PC-9 (cell line): Measurements from ENCODE around the gene TSPAN14. TPM values are rescaled to one million over a fixed set of nuclear protein-coding genes. Genes with fewer than 3 reads are reported as not detected.
A peak's percentile ranks its signal among the peaks of the same experiment; 100 is the strongest.

ENCODE experiments used
- BruUV-seq: library from RNA; stranded (reverse); fragments of 400-500 nt; replicated peaks from 2 replicates; lab custom pipeline; 2021; lab: Mats Ljungman, UMichigan
- CTCF ChIA-PET: fragments of 300-600 bp; sonication (Branson Sonifier 250); formaldehyde crosslinking; loops from one replicate; lab custom pipeline; 2022; ENCODE audit warnings: antibody characterized with exemption; lab: Charles Lee
- POLR2A ChIA-PET: fragments of 300-600 bp; sonication (Branson Sonifier 250); formaldehyde crosslinking; loops from one replicate; lab custom pipeline; 2022; ENCODE audit warnings: antibody characterized with exemption; ENCODE audit not compliant: unreplicated experiment; lab: Charles Lee
- DNase-seq, 2 experiments: peaks; one replicate each; pipeline versions ENCODE4 v3.0.0 to v3.0.0-alpha.2; 2015 to 2022; ENCODE audit warnings: mixed read lengths in 1 of 2
- H2AFZ ChIP-seq: fragments of 200-600 bp; sonication (generic); 2 replicates; pipeline ENCODE4 v1.8.1; 2017; ENCODE audit warnings: antibody characterized with exemption
- H3F3A ChIP-seq: fragments of 200-600 bp; sonication (generic); 2 replicates; pipeline ENCODE4 v1.8.1; 2017; ENCODE audit warnings: antibody characterized with exemption, mild to moderate bottlenecking, low read depth; ENCODE audit not compliant: insufficient read depth
- H3K27ac ChIP-seq: fragments of 200-600 bp; sonication (generic); 2 replicates; pipeline ENCODE4 v1.6.1; 2016; ENCODE audit warnings: mixed run types
- H3K27me3 ChIP-seq: fragments of 200-600 bp; sonication (generic); 2 replicates; pipeline ENCODE4 v1.6.1; 2016; ENCODE audit warnings: low read depth, mixed run types; ENCODE audit not compliant: insufficient read depth
- H3K36me3 ChIP-seq: fragments of 200-600 bp; sonication (generic); 2 replicates; pipeline ENCODE4 v1.6.1; 2016; ENCODE audit warnings: low read depth, mixed run types
- H3K4me1 ChIP-seq: fragments of 200-600 bp; sonication (generic); replicated peaks from 2 replicates; pipeline ENCODE4 v1.6.1; 2016; ENCODE audit warnings: mixed run types; ENCODE audit not compliant: insufficient read depth
- H3K4me2 ChIP-seq: fragments of 200-600 bp; sonication (generic); 2 replicates; pipeline ENCODE4 v1.6.1; 2017; ENCODE audit warnings: mixed run types
- H3K4me3 ChIP-seq: fragments of 200-600 bp; sonication (generic); 2 replicates; pipeline ENCODE4 v1.6.1; 2016; ENCODE audit warnings: mixed run types
- H3K79me2 ChIP-seq: fragments of 200-600 bp; sonication (generic); 2 replicates; pipeline ENCODE4 v1.6.1; 2017; ENCODE audit warnings: low read depth, mixed run types
- H3K9me2 ChIP-seq: fragments of 200-600 bp; sonication (generic); 2 replicates; pipeline ENCODE4 v1.8.1; 2017; ENCODE audit warnings: mild to moderate bottlenecking; ENCODE audit not compliant: insufficient read depth
- H3K9me3 ChIP-seq: fragments of 200-600 bp; sonication (generic); 2 replicates; pipeline ENCODE4 v1.8.1; 2016; ENCODE audit warnings: low read depth; ENCODE audit not compliant: insufficient read depth
- H4K20me1 ChIP-seq: fragments of 200-600 bp; sonication (generic); 2 replicates; pipeline ENCODE4 v1.8.1; 2017; ENCODE audit not compliant: insufficient read depth
- CTCF ChIP-seq: fragments of 200-600 bp; sonication (generic); conservative IDR thresholded peaks from 2 replicates; pipeline ENCODE4 v1.6.1; 2017; ENCODE audit warnings: mixed run types, antibody characterized with exemption, mild to moderate bottlenecking, moderate library complexity
- EZH2 ChIP-seq: fragments of 200-600 bp; sonication (generic); IDR thresholded peaks from 2 replicates; pipeline ENCODE4 v1.8.0; 2017; ENCODE audit warnings: antibody characterized with exemption, low read depth
- intact Hi-C: fragments of 100-400 bp; cut with micrococcal nuclease; formaldehyde crosslinking; loops from one replicate; pipeline ENCODE4 v1.10.0; 2022; ENCODE audit not compliant: unreplicated experiment
- total RNA-seq: library from RNA; stranded (reverse); gene quantifications from 2 replicates; pipeline ENCODE4 v1.2.3, GENCODE V29; 2021

Gene TSPAN14
- total RNA-seq, 1 experiment from 2014 or later: 135 TPM

GRCh38 chr10:80409121-80409520 lies 45.0 kb upstream of the TSPAN14 start:
- Histone ChIP-seq H3K4me1 (peaks cover 24% of the 10 kb centered on the region), H3K27ac (no peak overlapping the region), H3K79me2 (peaks cover 46% of the 10 kb centered on the region), H3K9me2 (no peaks in the 10 kb centered on the region), H4K20me1 (peaks cover 5% of the 10 kb centered on the region), H3K36me3 (no peaks in the 10 kb centered on the region), H2AFZ (peak overlapping the region; percentile 92), H3K4me2 (peak overlapping the region; percentile 84), H3K4me3 (peak overlapping the region; percentile 87), H3K27me3 (no peaks in the 10 kb centered on the region), H3K9me3 (no peaks in the 10 kb centered on the region), H3F3A (peaks cover 20% of the 10 kb centered on the region; the same call in 1 of the 2 replicates)
- POLR2A ChIA-PET: no interaction called here
- intact Hi-C loops: loop anchor here (2.0 kb wide), 1 partner anchor 20 kb away; no protein-coding TSS in a partner anchor
- CTCF ChIA-PET: no interaction called here
- no peak for DNase-seq
- BruUV-seq: TSS peak; percentile 44
- TF ChIP-seq CTCF (no peak), EZH2 (no peak)

- peaks cover 49% of the 10 kb centered on the region for H3K79me2 ChIP-seq
- intact Hi-C loops: no loop called here
- H2AFZ ChIP-seq: no peak overlapping the region
- no peak for DNase-seq
- peaks cover 24% of the 10 kb centered on the region for H3K4me1 ChIP-seq
- no peak overlapping the region for H3K27ac ChIP-seq
- H3K9me3 ChIP-seq: no peaks in the 10 kb centered on the region
- CTCF ChIA-PET: no interaction called here
- peak overlapping the region; percentile 84 for H3K4me2 ChIP-seq
- H3F3A ChIP-seq: peaks cover 20% of the 10 kb centered on the region; the same call in 1 of the 2 replicates
- no peaks in the 10 kb centered on the region for H3K9me2 ChIP-seq
- BruUV-seq: no TSS peak
- H3K36me3 ChIP-seq: no peaks in the 10 kb centered on the region
- TF ChIP-seq EZH2: no peak
- TF ChIP-seq CTCF: no peak
- H3K4me3 ChIP-seq: peak overlapping the region; percentile 87; the same call in 1 of the 2 replicates
- H3K27me3 ChIP-seq: no peaks in the 10 kb centered on the region
- H4K20me1 ChIP-seq: peaks cover 8% of the 10 kb centered on the region
- POLR2A ChIA-PET: no interaction called here
Measured at GRCh38 chr10:80410122-80410521, 44.0 kb upstream of the TSPAN14 start.

- BruUV-seq: no TSS peak
- H4K20me1 ChIP-seq: peaks cover 8% of the 10 kb centered on the region
- no peaks in the 10 kb centered on the region for H3K9me3 ChIP-seq
- TF ChIP-seq EZH2 (no peak), CTCF (no peak)
- no peak overlapping the region for H3K27ac ChIP-seq
- H3K4me3 ChIP-seq: no peak overlapping the region
- H3K79me2 ChIP-seq: peaks cover 49% of the 10 kb centered on the region
- H3K4me1 ChIP-seq: peaks cover 24% of the 10 kb centered on the region
- no peaks in the 10 kb centered on the region for H3K27me3 ChIP-seq
- H3K4me2 ChIP-seq: peak overlapping the region; percentile 84
- no peaks in the 10 kb centered on the region for H3K36me3 ChIP-seq
- H2AFZ ChIP-seq: no peak overlapping the region
- ChIA-PET CTCF (no interaction called here), POLR2A (no interaction called here)
- intact Hi-C loops: no loop called here
- no peaks in the 10 kb centered on the region for H3K9me2 ChIP-seq
- no peak for DNase-seq
- H3F3A ChIP-seq: peaks cover 20% of the 10 kb centered on the region; the same call in 1 of the 2 replicates
Measured at GRCh38 chr10:80410578-80411145, 43.4 kb upstream of the TSPAN14 start.
